PC-9 (cell line): ENCODE data around the gene NDUFS2. TPM values are rescaled to one million over a fixed set of nuclear protein-coding genes. Genes with fewer than 3 reads are reported as not detected.

Experiments
- BruUV-seq: library from RNA; stranded (reverse); fragments of 400-500 nt; replicated peaks from 2 replicates; lab custom pipeline; 2021; lab: Mats Ljungman, UMichigan
- CTCF ChIA-PET: fragments of 300-600 bp; sonication (Branson Sonifier 250); formaldehyde crosslinking; loops from one replicate; lab custom pipeline; 2022; ENCODE audit warnings: antibody characterized with exemption; lab: Charles Lee
- POLR2A ChIA-PET: fragments of 300-600 bp; sonication (Branson Sonifier 250); formaldehyde crosslinking; loops from one replicate; lab custom pipeline; 2022; ENCODE audit warnings: antibody characterized with exemption; ENCODE audit not compliant: unreplicated experiment; lab: Charles Lee
- DNase-seq, 2 experiments: peaks; one replicate each; pipeline versions ENCODE4 v3.0.0 to v3.0.0-alpha.2; 2015 to 2022; ENCODE audit warnings: mixed read lengths in 1 of 2
- H2AFZ ChIP-seq: fragments of 200-600 bp; sonication (generic); 2 replicates; pipeline ENCODE4 v1.8.1; 2017; ENCODE audit warnings: antibody characterized with exemption
- H3F3A ChIP-seq: fragments of 200-600 bp; sonication (generic); 2 replicates; pipeline ENCODE4 v1.8.1; 2017; ENCODE audit warnings: antibody characterized with exemption, mild to moderate bottlenecking, low read depth; ENCODE audit not compliant: insufficient read depth
- H3K27ac ChIP-seq: fragments of 200-600 bp; sonication (generic); 2 replicates; pipeline ENCODE4 v1.6.1; 2016; ENCODE audit warnings: mixed run types
- H3K27me3 ChIP-seq: fragments of 200-600 bp; sonication (generic); 2 replicates; pipeline ENCODE4 v1.6.1; 2016; ENCODE audit warnings: low read depth, mixed run types; ENCODE audit not compliant: insufficient read depth
- H3K36me3 ChIP-seq: fragments of 200-600 bp; sonication (generic); 2 replicates; pipeline ENCODE4 v1.6.1; 2016; ENCODE audit warnings: low read depth, mixed run types
- H3K4me1 ChIP-seq: fragments of 200-600 bp; sonication (generic); replicated peaks from 2 replicates; pipeline ENCODE4 v1.6.1; 2016; ENCODE audit warnings: mixed run types; ENCODE audit not compliant: insufficient read depth
- H3K4me2 ChIP-seq: fragments of 200-600 bp; sonication (generic); 2 replicates; pipeline ENCODE4 v1.6.1; 2017; ENCODE audit warnings: mixed run types
- H3K4me3 ChIP-seq: fragments of 200-600 bp; sonication (generic); 2 replicates; pipeline ENCODE4 v1.6.1; 2016; ENCODE audit warnings: mixed run types
- H3K79me2 ChIP-seq: fragments of 200-600 bp; sonication (generic); 2 replicates; pipeline ENCODE4 v1.6.1; 2017; ENCODE audit warnings: low read depth, mixed run types
- H3K9me2 ChIP-seq: fragments of 200-600 bp; sonication (generic); 2 replicates; pipeline ENCODE4 v1.8.1; 2017; ENCODE audit warnings: mild to moderate bottlenecking; ENCODE audit not compliant: insufficient read depth
- H3K9me3 ChIP-seq: fragments of 200-600 bp; sonication (generic); 2 replicates; pipeline ENCODE4 v1.8.1; 2016; ENCODE audit warnings: low read depth; ENCODE audit not compliant: insufficient read depth
- H4K20me1 ChIP-seq: fragments of 200-600 bp; sonication (generic); 2 replicates; pipeline ENCODE4 v1.8.1; 2017; ENCODE audit not compliant: insufficient read depth
- EZH2 ChIP-seq: fragments of 200-600 bp; sonication (generic); IDR thresholded peaks from 2 replicates; pipeline ENCODE4 v1.8.0; 2017; ENCODE audit warnings: antibody characterized with exemption, low read depth
- intact Hi-C: fragments of 100-400 bp; cut with micrococcal nuclease; formaldehyde crosslinking; loops from one replicate; pipeline ENCODE4 v1.10.0; 2022; ENCODE audit not compliant: unreplicated experiment
- total RNA-seq: library from RNA; stranded (reverse); gene quantifications from 2 replicates; pipeline ENCODE4 v1.2.3, GENCODE V29; 2021
- TF ChIP-seq, protein P1 (sequence below): fragments of 200-600 bp; sonication (generic); conservative IDR thresholded peaks from 2 replicates; pipeline ENCODE4 v1.6.1; 2017; ENCODE audit warnings: mixed run types, antibody characterized with exemption, mild to moderate bottlenecking, moderate library complexity

The NDUFS2 gene
- total RNA-seq, 1 experiment from 2014 or later, result 99.5 TPM

DNA sequence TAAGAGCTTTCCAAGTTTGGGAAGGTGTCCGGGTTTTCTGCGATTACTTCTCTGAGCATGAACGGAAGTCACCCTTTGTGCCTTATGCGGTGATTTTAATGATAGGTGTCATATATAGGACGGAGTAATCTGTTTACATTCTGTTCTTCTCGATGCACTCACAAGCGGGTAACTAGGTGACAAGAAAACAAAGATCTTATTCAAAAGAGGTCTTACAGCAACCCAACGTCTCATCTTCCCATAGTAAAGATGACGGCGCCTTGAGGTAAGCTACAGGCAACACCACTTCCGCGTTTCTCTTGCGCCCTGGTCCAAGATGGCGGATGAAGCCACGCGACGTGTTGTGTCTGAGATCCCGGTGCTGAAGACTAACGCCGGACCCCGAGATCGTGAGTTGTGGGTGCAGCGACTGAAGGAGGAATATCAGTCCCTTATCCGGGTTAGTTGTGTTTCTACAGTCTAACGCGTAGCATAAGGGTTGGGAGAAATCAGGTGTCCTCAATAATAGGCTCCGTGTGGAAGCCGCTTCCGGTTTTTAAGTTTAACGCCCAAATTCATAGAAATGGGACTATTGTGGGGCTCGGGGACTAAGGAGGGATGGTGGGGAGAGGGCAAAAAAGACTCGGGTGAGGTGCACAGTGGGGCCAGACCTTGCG lies 48.4 kb upstream of the NDUFS2 start, which contains the start of gene UFC1:
TSS of gene UFC1 (plus strand) at position 297 of the 656 bp plus-strand sequence. CDS start at position 317, 20 bp downstream.
- peaks cover 14% of the 10 kb centered on the region; the same call in 1 of the 2 replicates for H3K79me2 ChIP-seq
- peaks cover 10% of the 10 kb centered on the region; the same call in 1 of the 2 replicates for H3K4me1 ChIP-seq
- H3F3A ChIP-seq, result peaks cover 23% of the 10 kb centered on the region
- H4K20me1 ChIP-seq, result no peaks in the 10 kb centered on the region
- peak within 1 kb of the TSS; percentile 99 for H3K27ac ChIP-seq
- POLR2A ChIA-PET, result interaction anchor here (0.6 to 1.1 kb wide), 3 partner anchors 12 to 72 kb away, joined by 3 to 15 read pairs (median 5); partner anchors contain the start of genes DEDD, PPOX and TOMM40L
- peaks cover 9% of the 10 kb centered on the region; the same call in 1 of the 2 replicates for H3K36me3 ChIP-seq
- TSS peak; percentile 84 for BruUV-seq
- peak; percentile 74 to 88 for DNase-seq
- H2AFZ ChIP-seq, result peak within 1 kb of the TSS; percentile 91
- H3K9me3 ChIP-seq, result no peaks in the 10 kb centered on the region
- peak within 1 kb of the TSS; percentile 86 for H3K4me3 ChIP-seq
- H3K4me2 ChIP-seq, result peak within 1 kb of the TSS; percentile 90
- H3K9me2 ChIP-seq, result no peaks in the 10 kb centered on the region
- H3K27me3 ChIP-seq, result no peaks in the 10 kb centered on the region
- TF ChIP-seq, protein P1, sequence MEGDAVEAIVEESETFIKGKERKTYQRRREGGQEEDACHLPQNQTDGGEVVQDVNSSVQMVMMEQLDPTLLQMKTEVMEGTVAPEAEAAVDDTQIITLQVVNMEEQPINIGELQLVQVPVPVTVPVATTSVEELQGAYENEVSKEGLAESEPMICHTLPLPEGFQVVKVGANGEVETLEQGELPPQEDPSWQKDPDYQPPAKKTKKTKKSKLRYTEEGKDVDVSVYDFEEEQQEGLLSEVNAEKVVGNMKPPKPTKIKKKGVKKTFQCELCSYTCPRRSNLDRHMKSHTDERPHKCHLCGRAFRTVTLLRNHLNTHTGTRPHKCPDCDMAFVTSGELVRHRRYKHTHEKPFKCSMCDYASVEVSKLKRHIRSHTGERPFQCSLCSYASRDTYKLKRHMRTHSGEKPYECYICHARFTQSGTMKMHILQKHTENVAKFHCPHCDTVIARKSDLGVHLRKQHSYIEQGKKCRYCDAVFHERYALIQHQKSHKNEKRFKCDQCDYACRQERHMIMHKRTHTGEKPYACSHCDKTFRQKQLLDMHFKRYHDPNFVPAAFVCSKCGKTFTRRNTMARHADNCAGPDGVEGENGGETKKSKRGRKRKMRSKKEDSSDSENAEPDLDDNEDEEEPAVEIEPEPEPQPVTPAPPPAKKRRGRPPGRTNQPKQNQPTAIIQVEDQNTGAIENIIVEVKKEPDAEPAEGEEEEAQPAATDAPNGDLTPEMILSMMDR, result no peak
- TF ChIP-seq EZH2, result no peak
- intact Hi-C loops, result no loop called here
- CTCF ChIA-PET, result no interaction called here

- Histone ChIP-seq H3K79me2 (peaks cover 32% of the 10 kb centered on the region), H3F3A (peaks cover 23% of the 10 kb centered on the region), H3K4me2 (no peak overlapping the region), H3K4me1 (peaks cover 18% of the 10 kb centered on the region; the same call in 1 of the 2 replicates), H3K4me3 (no peak overlapping the region), H4K20me1 (no peaks in the 10 kb centered on the region), H3K27ac (no peak overlapping the region), H3K27me3 (no peaks in the 10 kb centered on the region), H3K9me2 (no peaks in the 10 kb centered on the region), H2AFZ (no peak overlapping the region), H3K9me3 (no peaks in the 10 kb centered on the region), H3K36me3 (peaks cover 16% of the 10 kb centered on the region)
- BruUV-seq, result no TSS peak
- intact Hi-C loops, result no loop called here
- ChIA-PET POLR2A (interaction anchor here (0.7 kb wide), 1 partner anchor 1030 kb away, joined by 3 read pairs; no protein-coding TSS in a partner anchor), CTCF (no interaction called here)
- TF ChIP-seq EZH2, result no peak
- TF ChIP-seq, protein P1, result no peak
- no peak for DNase-seq
Observed at GRCh38 chr1:161157867-161158266, 44.3 kb upstream of the NDUFS2 start.

DNA sequence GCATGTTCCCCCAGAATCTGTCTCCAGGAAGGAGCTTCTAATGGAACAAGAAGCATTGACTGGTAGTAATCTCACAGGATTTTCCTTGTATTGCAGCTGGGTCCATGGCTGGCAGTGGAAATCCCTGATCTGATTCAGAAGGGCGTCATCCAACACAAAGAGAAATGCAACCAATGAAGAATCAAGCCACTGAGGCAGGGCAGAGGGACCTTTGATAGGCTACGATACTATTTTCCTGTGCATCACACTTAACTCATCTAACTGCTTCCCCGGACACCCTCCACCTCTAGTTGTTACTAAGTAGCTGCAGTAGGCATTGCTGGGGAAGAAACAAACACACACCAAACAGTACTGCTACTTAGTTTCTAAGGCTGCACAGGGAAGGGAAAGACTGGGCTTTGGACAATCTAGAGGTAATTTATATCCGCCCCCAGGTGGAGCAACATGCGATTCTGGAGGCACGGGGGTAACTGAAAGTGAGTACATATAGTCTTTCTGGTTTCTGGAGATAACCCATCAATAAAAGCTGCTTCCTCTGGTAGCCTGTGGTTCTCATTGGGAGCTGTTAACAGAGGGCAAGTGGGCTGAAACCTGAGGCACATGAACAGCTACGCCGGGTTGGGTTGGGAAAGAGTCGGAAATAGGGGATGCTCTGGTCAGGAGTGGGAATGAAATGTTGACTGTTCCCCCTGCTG lies 43.7 kb upstream of the NDUFS2 start:
- Histone ChIP-seq H2AFZ (peak overlapping the region; percentile 77), H3K27me3 (no peaks in the 10 kb centered on the region), H3K4me3 (peak overlapping the region; percentile 94; the same call in 1 of the 2 replicates), H3K4me1 (peaks cover 18% of the 10 kb centered on the region; the same call in 1 of the 2 replicates), H4K20me1 (no peaks in the 10 kb centered on the region), H3K9me3 (no peaks in the 10 kb centered on the region), H3F3A (peaks cover 23% of the 10 kb centered on the region), H3K79me2 (peaks cover 32% of the 10 kb centered on the region), H3K4me2 (peak overlapping the region; percentile 91), H3K36me3 (peaks cover 16% of the 10 kb centered on the region), H3K27ac (no peak overlapping the region), H3K9me2 (no peaks in the 10 kb centered on the region)
- ChIA-PET CTCF (no interaction called here), POLR2A (no interaction called here)
- TF ChIP-seq, protein P1, result no peak
- intact Hi-C loops, result no loop called here
- no TSS peak for BruUV-seq
- DNase-seq, result no peak
